Activated T-helper 2 cell treated with anti-CD3 and anti-CD28 coated beads, Interferon-gamma antibody, Interleukin-2, Interleukin-4, amounts not matched to agents 10 μg/mL and 5 μg/mL and 100 μg/mL, durations not matched to agents 14 hours and 24 hours and 36 hours (primary cell): ENCODE measurements around the gene ABLIM3. TPM values are rescaled to one million over a fixed set of nuclear protein-coding genes. Genes with fewer than 3 reads are reported as not detected.

Experiments used
- DNase-seq: peaks from one replicate; pipeline ENCODE4 v3.0.0; 2021; ENCODE audit warnings: low spot score
- H3K27ac Mint-ChIP-seq: one replicate; pipeline ENCODE4 v1.8.0; 2021; ENCODE audit warnings: mixed read lengths
- H3K27me3 Mint-ChIP-seq: one replicate; pipeline ENCODE4 v1.8.0; 2021; ENCODE audit warnings: low read depth, mixed read lengths
- H3K36me3 Mint-ChIP-seq: one replicate; pipeline ENCODE4 v1.8.0; 2021; ENCODE audit warnings: low read depth, mixed read lengths
- H3K4me1 Mint-ChIP-seq: one replicate; pipeline ENCODE4 v1.8.0; 2021; ENCODE audit warnings: low read depth, mixed read lengths
- H3K4me3 Mint-ChIP-seq: one replicate; pipeline ENCODE4 v1.8.0; 2021; ENCODE audit warnings: low read depth, mild to moderate bottlenecking, moderate library complexity, mixed read lengths
- H3K9me3 Mint-ChIP-seq: one replicate; pipeline ENCODE4 v1.8.0; 2021; ENCODE audit warnings: mixed read lengths
- intact Hi-C: fragments of 100-400 bp; cut with micrococcal nuclease; formaldehyde crosslinking; loops from one replicate; pipeline ENCODE4 v1.15.1; 2023
- total RNA-seq: library from RNA; stranded (reverse); gene quantifications from 2 replicates; pipeline ENCODE4 v1.2.3, GENCODE V29; 2022

ABLIM3 gene
- total RNA-seq, 1 donor from 2014 or later: not detected

DNA sequence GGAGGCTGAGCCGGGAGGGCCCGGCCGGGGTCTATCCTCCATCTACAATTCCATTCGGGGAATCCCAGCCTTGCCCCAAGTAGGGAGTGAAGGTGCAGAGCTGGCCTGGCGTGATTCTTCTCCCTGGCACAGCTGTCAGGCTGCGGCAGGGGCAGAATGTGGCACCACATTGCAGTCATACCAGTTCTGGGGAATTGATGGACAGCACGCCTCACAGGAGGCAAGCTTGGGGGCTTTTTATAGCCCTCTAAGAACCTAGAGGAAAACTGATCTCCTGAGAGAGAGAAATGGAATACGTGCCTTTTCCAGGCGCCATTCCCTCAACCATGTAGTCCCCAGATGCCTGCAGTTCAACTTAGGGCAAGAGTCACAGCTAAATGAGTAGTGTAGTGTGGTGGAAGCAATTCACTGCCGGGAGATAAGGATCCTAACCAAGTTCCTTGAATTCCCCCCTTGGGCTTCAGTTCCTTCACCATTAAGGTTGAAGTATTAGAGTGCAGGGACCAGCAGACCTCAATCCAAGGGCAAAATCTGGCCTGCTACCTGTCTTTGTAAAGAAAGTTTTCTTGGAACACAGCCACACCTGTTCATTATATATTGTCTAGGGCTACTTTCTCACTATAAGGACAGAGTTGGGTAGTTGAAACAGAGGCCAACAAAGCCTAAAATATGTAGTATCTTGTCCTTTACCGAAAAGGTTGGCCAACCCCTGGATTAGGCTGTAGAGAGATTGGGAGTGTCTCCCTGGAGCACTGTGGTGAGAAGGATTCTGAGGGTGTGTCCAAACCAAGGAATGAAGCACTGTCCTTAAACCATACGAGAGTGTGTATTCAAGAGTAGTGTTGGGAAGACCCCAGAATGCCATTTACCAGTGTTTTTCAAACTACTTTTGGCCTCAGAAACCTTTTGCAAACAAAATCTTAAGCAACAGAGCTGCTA is 141.0 kb downstream of the ABLIM3 start:
- Mint-ChIP-seq H3K27ac (no peak overlapping the region), H3K9me3 (no peaks in the 10 kb centered on the region), H3K27me3 (peaks cover 20% of the 10 kb centered on the region), H3K4me3 (no peak overlapping the region), H3K4me1 (no peaks in the 10 kb centered on the region), H3K36me3 (no peaks in the 10 kb centered on the region)
- DNase-seq: no peak
- intact Hi-C loops: no loop called here

DNA sequence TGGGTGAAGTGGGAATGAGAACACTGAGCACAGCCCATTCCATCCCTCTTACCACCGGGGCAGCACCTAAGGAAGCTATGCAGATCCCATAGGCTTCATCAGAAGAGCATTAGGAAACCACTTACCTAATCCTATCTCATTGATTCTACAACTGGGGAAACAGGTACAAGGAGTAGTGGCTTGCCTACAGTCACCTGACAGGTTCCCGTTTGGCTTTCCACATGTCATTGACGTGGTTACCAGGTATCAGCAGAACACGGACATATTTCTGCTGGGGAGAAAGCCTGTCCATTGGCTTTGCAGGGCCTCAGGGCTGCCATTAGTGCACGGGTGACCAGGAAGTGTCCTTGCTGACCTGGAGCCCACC is 141.7 kb downstream of the ABLIM3 start:
- Mint-ChIP-seq H3K9me3 (no peaks in the 10 kb centered on the region), H3K4me1 (no peaks in the 10 kb centered on the region), H3K27ac (no peak overlapping the region), H3K27me3 (peaks cover 16% of the 10 kb centered on the region), H3K4me3 (no peak overlapping the region), H3K36me3 (no peaks in the 10 kb centered on the region)
- no peak for DNase-seq
- intact Hi-C loops: no loop called here

DNA sequence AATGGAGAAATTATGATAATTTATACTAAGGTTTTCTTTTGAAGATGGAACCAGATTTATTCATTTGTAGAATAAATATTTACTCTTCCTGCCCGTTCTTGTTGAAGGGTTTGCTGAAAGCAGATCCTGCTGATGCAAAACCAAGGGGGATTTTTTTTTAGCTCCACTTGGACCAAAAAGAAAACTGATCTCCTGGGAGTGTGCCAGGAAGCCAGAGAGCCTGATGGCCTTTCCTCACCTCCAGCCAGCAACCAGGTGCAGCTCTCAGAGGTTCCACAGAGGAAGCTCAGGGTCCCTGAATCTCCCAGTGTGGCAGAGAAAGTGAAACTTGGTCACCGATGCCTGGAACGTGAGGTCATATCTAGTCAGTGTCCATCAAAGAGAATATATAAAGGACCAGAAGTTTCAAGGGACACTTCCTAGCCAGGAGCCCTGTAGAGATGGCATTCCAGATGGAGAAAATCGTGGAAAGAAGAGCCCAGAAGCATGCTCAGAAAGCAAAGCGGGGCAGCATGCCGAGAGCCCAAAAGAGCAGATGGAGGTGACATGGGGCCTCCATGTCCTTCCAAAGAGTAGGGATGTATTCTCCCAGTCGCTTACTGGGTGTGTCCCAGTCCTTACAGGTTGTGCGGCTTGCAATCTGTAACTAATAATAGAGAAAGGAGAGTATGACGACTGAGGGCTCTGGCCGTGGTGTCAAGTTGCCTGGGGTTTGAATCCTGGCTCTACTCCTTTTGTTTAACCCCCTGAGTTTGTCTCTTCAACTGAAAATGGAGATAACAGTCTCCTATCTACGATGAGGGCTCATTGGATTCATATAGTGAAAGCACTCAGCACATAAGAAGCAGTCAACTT is 142.6 kb downstream of the ABLIM3 start:
- DNase-seq: no peak
- Mint-ChIP-seq H3K9me3 (no peaks in the 10 kb centered on the region), H3K36me3 (no peaks in the 10 kb centered on the region), H3K27me3 (peaks cover 8% of the 10 kb centered on the region), H3K27ac (no peak overlapping the region), H3K4me3 (no peak overlapping the region), H3K4me1 (no peaks in the 10 kb centered on the region)
- intact Hi-C loops: no loop called here

GRCh38 chr5:149284501-149284900 is 143.2 kb downstream of the ABLIM3 start:
- DNase-seq: no peak
- Mint-ChIP-seq H3K9me3 (no peaks in the 10 kb centered on the region), H3K4me3 (no peak overlapping the region), H3K36me3 (no peaks in the 10 kb centered on the region), H3K27ac (no peak overlapping the region), H3K4me1 (no peaks in the 10 kb centered on the region), H3K27me3 (peaks cover 7% of the 10 kb centered on the region)
- intact Hi-C loops: no loop called here

DNA sequence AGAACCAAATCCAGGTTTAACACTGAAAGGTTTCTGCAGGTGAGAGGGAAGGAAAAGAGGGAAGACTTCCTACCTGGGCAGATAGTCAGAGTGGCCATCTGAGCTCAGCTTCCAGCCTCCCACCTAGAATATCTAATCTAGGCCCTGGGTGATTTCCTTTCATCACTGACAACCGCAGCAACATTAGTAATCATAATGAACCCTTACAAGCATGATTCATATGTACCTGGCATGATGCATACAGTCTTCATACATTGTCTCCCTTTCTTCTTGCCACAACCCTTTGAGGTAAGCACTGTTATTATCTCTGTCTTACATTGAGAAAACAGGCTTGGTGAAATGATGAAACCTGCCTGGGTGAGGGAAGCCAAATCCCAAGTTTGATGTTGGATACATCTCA is 143.9 kb downstream of the ABLIM3 start:
- Mint-ChIP-seq H3K9me3 (no peaks in the 10 kb centered on the region), H3K27me3 (peaks cover 3% of the 10 kb centered on the region), H3K27ac (no peak overlapping the region), H3K4me1 (no peaks in the 10 kb centered on the region), H3K4me3 (no peak overlapping the region), H3K36me3 (no peaks in the 10 kb centered on the region)
- intact Hi-C loops: no loop called here
- DNase-seq: no peak

DNA sequence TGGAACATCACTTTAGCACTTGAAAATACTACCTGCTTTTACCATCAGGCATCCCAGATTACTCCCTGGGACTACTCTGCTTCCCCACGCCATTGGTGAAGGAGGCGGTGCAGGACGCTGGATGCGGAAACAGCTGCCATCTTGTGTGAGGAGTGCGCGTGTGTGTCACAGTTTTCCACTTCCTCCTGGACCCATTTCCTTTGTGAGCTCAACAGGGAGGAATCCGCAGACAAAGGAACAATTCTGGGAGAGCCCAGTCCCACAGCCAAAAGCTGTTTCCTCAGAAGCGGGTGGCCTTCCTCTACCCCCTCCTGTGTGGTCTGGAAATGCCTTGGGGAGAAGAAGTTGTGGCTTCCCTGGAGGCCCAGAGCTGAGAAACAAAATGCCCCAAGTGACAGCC is 147.1 kb downstream of the ABLIM3 start:
- Mint-ChIP-seq H3K9me3 (no peaks in the 10 kb centered on the region), H3K27me3 (no peaks in the 10 kb centered on the region), H3K4me3 (no peak overlapping the region), H3K36me3 (no peaks in the 10 kb centered on the region), H3K27ac (no peak overlapping the region), H3K4me1 (no peaks in the 10 kb centered on the region)
- intact Hi-C loops: no loop called here
- DNase-seq: no peak

GRCh38 chr5:149289301-149289700 is 148.0 kb downstream of the ABLIM3 start:
- H3K27ac Mint-ChIP-seq: no peak overlapping the region
- intact Hi-C loops: no loop called here
- no peak for DNase-seq
- H3K4me1 Mint-ChIP-seq: no peaks in the 10 kb centered on the region
- H3K36me3 Mint-ChIP-seq: no peaks in the 10 kb centered on the region
- H3K9me3 Mint-ChIP-seq: no peaks in the 10 kb centered on the region
- H3K27me3 Mint-ChIP-seq: no peaks in the 10 kb centered on the region
- no peak overlapping the region for H3K4me3 Mint-ChIP-seq

GRCh38 chr5:149294872-149295829 is 153.9 kb downstream of the ABLIM3 start:
- no peaks in the 10 kb centered on the region for H3K36me3 Mint-ChIP-seq
- no peak overlapping the region for H3K4me3 Mint-ChIP-seq
- H3K27ac Mint-ChIP-seq: no peak overlapping the region
- H3K4me1 Mint-ChIP-seq: no peaks in the 10 kb centered on the region
- DNase-seq: no peak
- intact Hi-C loops: no loop called here
- peaks cover 12% of the 10 kb centered on the region for H3K27me3 Mint-ChIP-seq
- H3K9me3 Mint-ChIP-seq: no peaks in the 10 kb centered on the region

GRCh38 chr5:149297340-149298025 is 156.2 kb downstream of the ABLIM3 start:
- no peak overlapping the region for H3K4me3 Mint-ChIP-seq
- peaks cover 12% of the 10 kb centered on the region for H3K27me3 Mint-ChIP-seq
- no peak for DNase-seq
- no peaks in the 10 kb centered on the region for H3K9me3 Mint-ChIP-seq
- no peaks in the 10 kb centered on the region for H3K4me1 Mint-ChIP-seq
- no peaks in the 10 kb centered on the region for H3K36me3 Mint-ChIP-seq
- no peak overlapping the region for H3K27ac Mint-ChIP-seq
- intact Hi-C loops: no loop called here

DNA sequence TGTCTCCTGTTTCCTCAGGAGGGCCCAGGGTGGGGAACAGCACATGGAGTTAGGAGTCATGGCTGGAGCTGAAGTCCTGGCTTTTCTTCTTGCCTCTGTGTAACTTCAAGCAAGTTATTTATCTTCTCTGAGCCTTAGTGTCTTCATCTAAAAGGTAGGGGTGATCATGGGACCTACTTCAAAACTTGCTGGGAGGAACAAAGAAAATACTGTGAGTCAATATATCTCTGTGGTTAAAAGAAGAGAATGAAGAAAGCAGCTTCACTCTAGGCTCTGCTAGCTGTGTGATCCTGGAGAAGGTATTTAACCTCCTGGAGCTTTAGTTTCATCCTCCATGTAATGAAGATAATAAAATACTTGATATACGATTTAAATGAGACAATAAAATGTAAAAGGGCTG is 156.9 kb downstream of the ABLIM3 start:
- H3K27ac Mint-ChIP-seq: no peak overlapping the region
- DNase-seq: no peak
- no peak overlapping the region for H3K4me3 Mint-ChIP-seq

DNA sequence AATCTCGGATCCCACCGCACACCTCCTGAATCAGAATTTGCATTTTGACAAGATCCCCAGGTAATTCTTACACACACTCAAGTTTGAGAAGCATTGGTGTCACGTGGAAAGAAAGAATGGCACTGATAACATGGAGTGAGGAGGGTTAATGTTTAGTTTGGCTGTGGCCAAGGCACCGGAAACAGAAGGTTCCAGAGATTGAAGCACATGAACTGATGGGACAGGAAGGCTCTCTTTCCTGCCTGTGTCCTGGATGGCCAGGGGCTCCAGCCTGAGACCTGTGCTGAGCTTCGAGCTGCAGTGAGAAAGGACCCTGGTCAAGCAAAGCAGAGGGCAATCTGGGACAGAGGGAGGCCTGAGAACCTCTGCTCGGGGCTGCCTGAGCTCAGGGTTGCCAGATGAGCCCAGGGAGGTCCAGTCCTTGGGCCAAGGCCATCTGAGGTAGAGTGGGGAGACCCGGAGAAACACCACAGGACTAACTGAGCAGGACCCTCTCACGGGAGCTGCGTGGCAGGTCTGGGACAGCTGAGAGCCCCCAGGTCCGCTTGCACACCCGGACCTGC is 157.6 kb downstream of the ABLIM3 start:
- intact Hi-C loops: no loop called here

More for the DNA sequence above, 156.9 kb downstream of the ABLIM3 start:
- intact Hi-C loops: no loop called here
- H3K9me3 Mint-ChIP-seq: no peaks in the 10 kb centered on the region
- no peaks in the 10 kb centered on the region for H3K4me1 Mint-ChIP-seq
- H3K36me3 Mint-ChIP-seq: no peaks in the 10 kb centered on the region
- peaks cover 12% of the 10 kb centered on the region for H3K27me3 Mint-ChIP-seq

More for the DNA sequence above, 157.6 kb downstream of the ABLIM3 start:
- no peak overlapping the region for H3K4me3 Mint-ChIP-seq
- peaks cover 12% of the 10 kb centered on the region for H3K27me3 Mint-ChIP-seq
- DNase-seq: no peak
- no peaks in the 10 kb centered on the region for H3K4me1 Mint-ChIP-seq
- no peaks in the 10 kb centered on the region for H3K36me3 Mint-ChIP-seq
- H3K27ac Mint-ChIP-seq: no peak overlapping the region
- no peaks in the 10 kb centered on the region for H3K9me3 Mint-ChIP-seq
